ENCODE measurements around the gene TBC1D13. TPM values are rescaled to one million over a fixed set of nuclear protein-coding genes. Genes with fewer than 3 reads are reported as not detected.

Gene TBC1D13
- total and polyA plus RNA-seq, 9 of the 15 experiments (the other 6 are each of a cell fraction or from before 2014, with no cell fraction given) = 2.3 to 28.7 (median 11.4) TPM

DNA sequence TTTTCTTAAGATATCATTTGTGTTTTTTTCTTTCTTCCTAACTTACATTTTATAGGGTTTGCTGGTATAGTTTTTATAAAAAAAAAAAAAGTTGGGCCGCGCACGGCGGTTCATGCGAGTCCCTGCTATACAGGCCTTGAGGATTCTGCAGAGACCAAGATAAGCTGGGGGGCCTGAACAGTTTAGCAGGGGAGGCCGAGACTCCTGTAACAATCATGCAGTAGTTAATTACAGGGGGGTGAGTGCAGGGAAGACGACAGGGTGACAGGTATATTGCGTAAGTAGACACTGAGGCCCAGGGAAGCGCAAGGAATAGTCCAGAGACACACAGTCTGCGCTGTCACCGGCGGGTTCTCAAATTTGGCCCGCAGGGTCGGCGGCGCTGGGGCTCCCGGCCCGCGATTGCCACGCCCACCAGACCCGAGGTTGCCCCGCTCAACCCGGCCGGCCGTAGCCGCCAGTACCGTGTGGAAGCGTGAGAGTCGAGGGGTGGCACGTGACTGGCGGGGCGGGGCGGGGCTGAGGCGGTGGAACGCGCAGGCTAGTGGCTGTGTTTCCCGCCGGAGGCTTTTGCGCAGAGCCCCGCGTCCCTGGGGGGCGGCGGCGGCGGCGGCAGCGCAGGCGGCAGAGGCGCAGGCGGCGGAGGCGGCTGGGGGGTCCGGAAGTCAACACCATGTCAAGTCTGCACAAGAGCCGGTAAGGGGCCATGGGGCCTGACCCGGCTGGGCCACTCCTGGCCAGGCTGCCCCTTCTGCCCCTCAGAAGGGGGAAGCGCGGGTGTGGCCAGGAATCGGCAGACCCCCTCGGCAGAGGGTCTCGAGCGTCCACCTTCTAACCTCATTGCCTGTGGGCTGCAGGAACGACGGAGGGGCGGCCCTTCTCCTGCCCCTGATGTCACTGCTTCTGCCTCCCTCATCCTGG is at the start of gene TBC1D13 (continued):
- TF ChIP-seq POLR2G (IDR thresholded peaks at IDR 0.05; ENCODE audit: low read depth, low read length) (peak; percentile 90), NELFE (IDR thresholded peaks at IDR 0.05; ENCODE audit: insufficient read depth, insufficient read length) (no peak), CREM (IDR thresholded peaks at IDR 0.05; ENCODE audit: low read depth) (peak; percentile 78), CEBPG (CRISPR knock-in tag; IDR thresholded peaks at IDR 0.05) (peak; percentile 92), CEBPG (tag; conservative IDR thresholded peaks at IDR 0.05 in 1 of 2, IDR thresholded peaks at IDR 0.05 in 1 of 2) (peak; percentile 93 to 97), EP300 (IDR thresholded peaks at IDR 0.05; ENCODE audit: low read length) (peak; percentile 24; the same call in 1 of the 2 replicates), ZNF445 (CRISPR knock-in tag; IDR thresholded peaks at IDR 0.05; ENCODE audit: low read depth) (no peak), NCOR1 (IDR thresholded peaks at IDR 0.05) (peak; percentile 69), MYBL2 (IDR thresholded peaks at IDR 0.05; ENCODE audit: low read depth) (no peak), MYBL2 (CRISPR knock-in tag; IDR thresholded peaks at IDR 0.05; ENCODE audit: borderline replicate concordance) (no peak; the same call in 1 of the 2 replicates), ATF1 (CRISPR knock-in tag; IDR thresholded peaks at IDR 0.05) (no peak), ATF1 (tag; IDR thresholded peaks at IDR 0.05) (peak; percentile 80), ZNF354B (CRISPR knock-in tag; IDR thresholded peaks at IDR 0.05) (no peak), VEZF1 (CRISPR knock-in tag; IDR thresholded peaks at IDR 0.05) (peak; percentile 95), ZNF384 (IDR thresholded peaks at IDR 0.05; ENCODE audit: low read depth, low read length) (peak; percentile 63), ZBTB7A (IDR thresholded peaks at IDR 0.05; ENCODE audit: borderline replicate concordance, control insufficient read depth, low read depth, low read length) (peak; percentile 91; the same call in 1 of the 2 replicates), PPARD (CRISPR knock-in tag; IDR thresholded peaks at IDR 0.05) (no peak), KAT2B (IDR thresholded peaks at IDR 0.05; ENCODE audit: low read depth, low read length) (no peak), MCM5 (IDR thresholded peaks at IDR 0.05; ENCODE audit: low read depth) (no peak)
- TF ChIP-seq, protein P1, sequence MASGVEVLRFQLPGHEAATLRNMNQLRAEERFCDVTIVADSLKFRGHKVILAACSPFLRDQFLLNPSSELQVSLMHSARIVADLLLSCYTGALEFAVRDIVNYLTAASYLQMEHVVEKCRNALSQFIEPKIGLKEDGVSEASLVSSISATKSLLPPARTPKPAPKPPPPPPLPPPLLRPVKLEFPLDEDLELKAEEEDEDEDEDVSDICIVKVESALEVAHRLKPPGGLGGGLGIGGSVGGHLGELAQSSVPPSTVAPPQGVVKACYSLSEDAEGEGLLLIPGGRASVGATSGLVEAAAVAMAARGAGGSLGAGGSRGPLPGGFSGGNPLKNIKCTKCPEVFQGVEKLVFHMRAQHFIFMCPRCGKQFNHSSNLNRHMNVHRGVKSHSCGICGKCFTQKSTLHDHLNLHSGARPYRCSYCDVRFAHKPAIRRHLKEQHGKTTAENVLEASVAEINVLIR (CRISPR knock-in tag; IDR thresholded peaks at IDR 0.05) = no peak
- TF ChIP-seq, protein P2, sequence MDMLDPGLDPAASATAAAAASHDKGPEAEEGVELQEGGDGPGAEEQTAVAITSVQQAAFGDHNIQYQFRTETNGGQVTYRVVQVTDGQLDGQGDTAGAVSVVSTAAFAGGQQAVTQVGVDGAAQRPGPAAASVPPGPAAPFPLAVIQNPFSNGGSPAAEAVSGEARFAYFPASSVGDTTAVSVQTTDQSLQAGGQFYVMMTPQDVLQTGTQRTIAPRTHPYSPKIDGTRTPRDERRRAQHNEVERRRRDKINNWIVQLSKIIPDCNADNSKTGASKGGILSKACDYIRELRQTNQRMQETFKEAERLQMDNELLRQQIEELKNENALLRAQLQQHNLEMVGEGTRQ (CRISPR knock-in tag; IDR thresholded peaks at IDR 0.05) = peak; percentile 98
- TF ChIP-seq, protein P3, sequence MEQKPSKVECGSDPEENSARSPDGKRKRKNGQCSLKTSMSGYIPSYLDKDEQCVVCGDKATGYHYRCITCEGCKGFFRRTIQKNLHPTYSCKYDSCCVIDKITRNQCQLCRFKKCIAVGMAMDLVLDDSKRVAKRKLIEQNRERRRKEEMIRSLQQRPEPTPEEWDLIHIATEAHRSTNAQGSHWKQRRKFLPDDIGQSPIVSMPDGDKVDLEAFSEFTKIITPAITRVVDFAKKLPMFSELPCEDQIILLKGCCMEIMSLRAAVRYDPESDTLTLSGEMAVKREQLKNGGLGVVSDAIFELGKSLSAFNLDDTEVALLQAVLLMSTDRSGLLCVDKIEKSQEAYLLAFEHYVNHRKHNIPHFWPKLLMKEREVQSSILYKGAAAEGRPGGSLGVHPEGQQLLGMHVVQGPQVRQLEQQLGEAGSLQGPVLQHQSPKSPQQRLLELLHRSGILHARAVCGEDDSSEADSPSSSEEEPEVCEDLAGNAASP (IDR thresholded peaks at IDR 0.05) = no peak
- TF ChIP-seq, protein P4, sequence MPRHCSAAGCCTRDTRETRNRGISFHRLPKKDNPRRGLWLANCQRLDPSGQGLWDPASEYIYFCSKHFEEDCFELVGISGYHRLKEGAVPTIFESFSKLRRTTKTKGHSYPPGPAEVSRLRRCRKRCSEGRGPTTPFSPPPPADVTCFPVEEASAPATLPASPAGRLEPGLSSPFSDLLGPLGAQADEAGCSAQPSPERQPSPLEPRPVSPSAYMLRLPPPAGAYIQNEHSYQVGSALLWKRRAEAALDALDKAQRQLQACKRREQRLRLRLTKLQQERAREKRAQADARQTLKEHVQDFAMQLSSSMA (CRISPR knock-in tag; IDR thresholded peaks at IDR 0.05) = peak; percentile 60; the same call in 1 of the 2 replicates
